Prostate gland (tissue), 2 donors: ENCODE results near the gene CPEB1. TPM values are rescaled to one million over a fixed set of nuclear protein-coding genes. Genes with fewer than 3 reads are reported as not detected.

ENCODE experiments used
- DNase-seq: peaks from one replicate; pipeline ENCODE4 v3.0.0-alpha.2; 2019; ENCODE audit warnings: low spot score
- H3K27ac ChIP-seq, 2 donors: fragments of 200-600 bp; sonication (generic); 2 replicates each; pipeline ENCODE4 v1.5.1; 2017 to 2019
- H3K27me3 ChIP-seq: fragments of 200-600 bp; sonication (generic); replicated peaks from 2 replicates; pipeline ENCODE4 v1.5.1; 2019; ENCODE audit not compliant: insufficient read depth
- H3K36me3 ChIP-seq, 2 donors: fragments of 200-600 bp; sonication (generic); 1 replicate in 1 of 2; 2 replicates in 1 of 2; pipeline versions ENCODE4 v1.5.1 to v1.8.1; 2017 to 2019
- H3K4me1 ChIP-seq: fragments of 200-600 bp; sonication (generic); replicated peaks from 2 replicates; pipeline ENCODE4 v1.5.1; 2019
- H3K4me3 ChIP-seq, 2 donors: fragments of 200-600 bp; sonication (generic); 2 replicates each; pipeline ENCODE4 v1.5.1; 2017 to 2019
- H3K9me3 ChIP-seq: fragments of 200-600 bp; sonication (generic); 2 replicates; pipeline ENCODE4 v1.5.1; 2017
- CTCF ChIP-seq, 4 experiments: fragments of 200-600 bp in 2 of 4; fragments of 450-650 bp in 2 of 4; sonication (generic) in 2 of 4; IDR thresholded peaks; 1 replicate in 3 of 4; 2 replicates in 1 of 4; pipeline ENCODE4 v1.5.1; 2016 to 2019; ENCODE audit warnings: antibody characterized with exemption in 4 of 4, mild to moderate bottlenecking in 2 of 4, moderate library complexity in 2 of 4
- POLR2A ChIP-seq: fragments of 450-650 bp; IDR thresholded peaks from one replicate; pipeline ENCODE4 v1.6.1; 2016; ENCODE audit warnings: antibody characterized with exemption, mild to moderate bottlenecking
- POLR2AphosphoS5 ChIP-seq: sonication (generic); formaldehyde crosslinking; IDR thresholded peaks from one replicate; pipeline ENCODE4 v1.6.1; 2017; ENCODE audit warnings: antibody characterized with exemption
- WGBS: methylation state at CpG from one replicate; pipeline ENCODE4 v1.1.5; 2018; 5-methylcytosine and 5-hydroxymethylcytosine counted together
- intact Hi-C: fragments of 100-400 bp; cut with DNase I; formaldehyde crosslinking; loops from one replicate; pipeline ENCODE4 v1.14.2; 2022
- total RNA-seq, 2 donors: library from RNA; depleted of rRNA; stranded (reverse); fragments of >200 nt; gene quantifications; one replicate each; pipeline ENCODE4 v1.1.0, GENCODE V29; 2016

CPEB1 gene
- total RNA-seq, 2 donors from 2014 or later, result 1.7 to 51.8 TPM

DNA sequence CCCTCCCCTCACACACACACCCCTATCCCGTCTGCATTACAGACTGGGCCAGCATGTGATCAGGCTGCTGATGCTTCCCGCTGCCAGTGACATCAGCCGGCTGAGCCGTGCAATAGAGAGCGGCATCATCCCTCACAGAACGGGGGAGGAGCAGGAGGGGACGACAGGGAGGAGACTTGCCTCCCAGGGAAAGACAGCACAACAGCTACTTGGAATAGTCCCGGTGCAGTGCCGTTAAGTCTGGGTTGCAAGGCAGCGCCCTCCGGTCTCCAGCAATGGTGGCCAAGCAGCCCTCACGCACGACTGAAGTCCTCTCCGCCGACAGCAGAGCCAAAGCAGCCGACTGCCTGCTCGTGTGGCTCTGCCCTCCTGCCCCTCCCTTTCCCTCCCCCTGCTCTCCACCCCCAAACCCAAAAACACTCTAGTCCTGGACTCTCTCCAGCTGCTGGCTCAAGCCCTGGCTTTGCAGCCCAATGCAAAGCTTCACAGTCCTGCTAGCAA lies 75.4 kb downstream of the CPEB1 start:
- Histone ChIP-seq H3K9me3 (no peaks in the 10 kb centered on the region), H3K36me3 (no peaks in the 10 kb centered on the region), H3K27ac (no peak overlapping the region), H3K4me1 (no peaks in the 10 kb centered on the region), H3K27me3 (no peaks in the 10 kb centered on the region), H3K4me3 (peak overlapping the region; percentile 0 to 9)
- intact Hi-C loops, result no loop called here
- WGBS, result under 1% methylated on average over 17 of the region's 17 CpGs
- DNase-seq, result peak; percentile 18
- TF ChIP-seq POLR2AphosphoS5, result peak; percentile 39
- TF ChIP-seq POLR2A, result no peak
- TF ChIP-seq CTCF (IDR thresholded peaks at IDR 0.05), result no peak

DNA sequence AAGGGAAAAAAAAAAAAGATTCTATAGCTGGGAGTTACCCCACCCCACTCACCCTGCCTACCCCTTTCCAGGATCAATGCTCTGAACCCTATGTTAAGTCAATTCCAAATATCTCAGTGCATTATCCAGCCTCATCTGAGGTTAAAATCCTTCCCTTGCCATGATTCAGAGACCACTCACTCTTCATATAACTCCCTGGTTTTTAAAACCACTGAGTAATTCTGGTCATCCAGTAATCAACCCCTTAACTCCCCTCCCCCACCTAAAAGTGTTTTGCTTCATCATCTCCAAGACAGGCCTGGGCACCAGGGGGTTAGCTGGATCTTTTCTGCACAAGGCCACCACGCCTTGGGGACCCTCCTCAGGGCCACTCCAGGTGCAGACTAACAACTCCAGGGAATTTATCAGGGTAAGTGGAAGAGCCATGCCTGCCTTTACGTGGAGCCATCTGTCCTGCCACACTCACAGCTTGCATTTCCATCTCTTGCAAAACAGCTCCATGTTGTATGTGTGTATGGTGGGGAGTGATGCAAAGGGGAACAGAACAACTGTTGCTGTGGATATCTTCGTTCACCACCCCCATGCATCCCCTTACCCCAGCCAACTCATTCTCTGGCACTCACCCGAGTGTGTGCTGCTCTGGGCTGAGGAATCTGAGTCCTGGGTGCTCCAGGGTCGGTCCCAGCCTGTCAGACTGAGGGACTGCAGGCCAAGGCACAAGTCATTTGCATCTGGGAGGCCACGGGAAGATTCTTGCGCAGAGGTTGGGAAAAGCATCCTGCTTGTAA lies 76.2 kb downstream of the CPEB1 start:
- 53% methylated on average over 7 of the region's 7 CpGs for WGBS
- no peak for DNase-seq
- no peaks in the 10 kb centered on the region for H3K9me3 ChIP-seq
- no peaks in the 10 kb centered on the region for H3K27me3 ChIP-seq
- H3K36me3 ChIP-seq, result no peaks in the 10 kb centered on the region
- H3K4me3 ChIP-seq, result no peak overlapping the region
- no peaks in the 10 kb centered on the region for H3K4me1 ChIP-seq
- no peak overlapping the region for H3K27ac ChIP-seq
- intact Hi-C loops, result no loop called here
- TF ChIP-seq CTCF (IDR thresholded peaks at IDR 0.05) (no peak), POLR2AphosphoS5 (no peak), POLR2A (no peak)

- no peak for DNase-seq
- Histone ChIP-seq H3K36me3 (no peaks in the 10 kb centered on the region), H3K4me3 (no peak overlapping the region), H3K27me3 (no peaks in the 10 kb centered on the region), H3K4me1 (no peaks in the 10 kb centered on the region), H3K27ac (no peak overlapping the region), H3K9me3 (no peaks in the 10 kb centered on the region)
- intact Hi-C loops, result no loop called here
- WGBS, result 93% methylated on average over 4 of the region's 4 CpGs
- no peak for TF ChIP-seq CTCF (IDR thresholded peaks at IDR 0.05)
- TF ChIP-seq POLR2AphosphoS5, result no peak
- no peak for TF ChIP-seq POLR2A
Observed at GRCh38 chr15:82569834-82570233, 77.3 kb downstream of the CPEB1 start.

DNA sequence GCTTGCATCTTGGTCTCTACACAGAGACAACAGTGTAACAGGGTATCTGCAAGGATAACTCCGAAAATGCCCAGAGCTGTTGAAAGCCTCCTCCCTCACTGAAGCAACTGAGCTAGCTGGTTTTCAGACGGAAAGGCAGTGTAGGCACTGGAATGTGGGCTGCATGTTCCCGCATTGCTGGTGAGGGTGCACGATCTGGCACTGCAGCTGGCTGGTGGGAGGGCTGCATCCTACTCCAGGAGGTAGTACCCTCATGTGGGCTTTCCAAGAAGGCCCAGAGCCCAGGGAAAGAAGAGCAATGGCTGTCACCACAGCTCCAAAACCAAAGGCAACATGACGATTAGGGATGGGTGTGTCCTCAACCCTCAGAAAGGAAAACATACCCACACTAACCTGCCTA lies 78.2 kb downstream of the CPEB1 start:
- intact Hi-C loops, result no loop called here
- WGBS, result 81% methylated on average over 5 of the region's 5 CpGs

More for the DNA sequence above, 78.2 kb downstream of the CPEB1 start:
- TF ChIP-seq CTCF (IDR thresholded peaks at IDR 0.05) (no peak), POLR2AphosphoS5 (no peak), POLR2A (no peak)
- Histone ChIP-seq H3K9me3 (no peaks in the 10 kb centered on the region), H3K27ac (no peak overlapping the region), H3K27me3 (no peaks in the 10 kb centered on the region), H3K4me1 (no peaks in the 10 kb centered on the region), H3K4me3 (no peak overlapping the region), H3K36me3 (no peaks in the 10 kb centered on the region)
- DNase-seq, result no peak
